H1 (cell line): ENCODE data around the gene BRMS1L.

Experiments used
- ATF2 ChIP-seq: IDR thresholded peaks from 2 replicates; pipeline ENCODE4 v1.6.1; 2012; ENCODE audit warnings: low read length, inconsistent platforms
- ATF3 ChIP-seq: IDR thresholded peaks from 2 replicates; pipeline ENCODE4 v1.6.1; 2011; ENCODE audit warnings: low read depth, mild to moderate bottlenecking, low read length; ENCODE audit not compliant: insufficient read depth
- CTCF ChIP-seq, 3 experiments: IDR thresholded peaks; 1 replicate in 2 of 3; 2 replicates in 1 of 3; pipeline versions ENCODE4 v1.5.1 to v1.6.1; 2011; ENCODE audit warnings: low read length in 3 of 3, mild to moderate bottlenecking in 3 of 3, inconsistent platforms in 2 of 3, low read depth in 1 of 3, moderate library complexity in 1 of 3; ENCODE audit not compliant: insufficient read depth in 1 of 3; ENCODE audit errors: control extremely low read depth in 1 of 3
- EP300 ChIP-seq, 2 experiments: IDR thresholded peaks; 1 replicate in 1 of 2; 2 replicates in 1 of 2; pipeline ENCODE4 v1.6.1; 2011 to 2012; ENCODE audit warnings: low read depth in 2 of 2, low read length in 2 of 2, mild to moderate bottlenecking in 2 of 2, borderline replicate concordance in 1 of 2, inconsistent platforms in 1 of 2, moderate library complexity in 1 of 2
- EZH2 ChIP-seq: fragments of 200-600 bp; sonication (generic); IDR thresholded peaks from 2 replicates; pipeline ENCODE4 v1.7.1; 2012; ENCODE audit warnings: low read depth, mild to moderate bottlenecking, moderate library complexity, low read length, inconsistent platforms; ENCODE audit not compliant: severe bottlenecking
- FOSL1 ChIP-seq: IDR thresholded peaks from 2 replicates; pipeline ENCODE4 v1.6.1; 2011; ENCODE audit warnings: mild to moderate bottlenecking, low read depth, low read length, moderate library complexity; ENCODE audit not compliant: insufficient read depth
- GABPA ChIP-seq: IDR thresholded peaks from 2 replicates; pipeline ENCODE4 v1.6.1; 2011; ENCODE audit warnings: mild to moderate bottlenecking, low read length, moderate library complexity, borderline replicate concordance; ENCODE audit not compliant: insufficient read depth
- GTF2F1 ChIP-seq: IDR thresholded peaks from 2 replicates; pipeline ENCODE4 v1.6.1; 2012; ENCODE audit warnings: low read depth, low read length, improper control_type of control experiment, borderline replicate concordance
- MAFK ChIP-seq: IDR thresholded peaks from 2 replicates; pipeline ENCODE4 v1.6.1; 2012; ENCODE audit warnings: low read depth, mild to moderate bottlenecking, improper control_type of control experiment, low read length
- MAX ChIP-seq: IDR thresholded peaks from 2 replicates; pipeline ENCODE4 v1.6.1; 2012; ENCODE audit warnings: inconsistent platforms
- RAD21 ChIP-seq, 2 experiments: IDR thresholded peaks in 1 of 2; conservative IDR thresholded peaks in 1 of 2; 2 replicates each; pipeline ENCODE4 v1.6.1; 2011; ENCODE audit warnings: low read depth in 2 of 2, low read length in 2 of 2, improper control_type of control experiment in 1 of 2, inconsistent platforms in 1 of 2, mild to moderate bottlenecking in 1 of 2, moderate library complexity in 1 of 2
- RBBP5 ChIP-seq: IDR thresholded peaks from 2 replicates; pipeline ENCODE4 v1.7.1; 2012; ENCODE audit warnings: low read depth, mild to moderate bottlenecking, inconsistent platforms, low read length, moderate library complexity, borderline replicate concordance
- SP4 ChIP-seq: IDR thresholded peaks from 2 replicates; pipeline ENCODE4 v1.6.1; 2012; ENCODE audit warnings: low read length, inconsistent platforms
- TF ChIP-seq, protein P1 (sequence below): IDR thresholded peaks from 2 replicates; pipeline ENCODE4 v1.6.1; 2012; ENCODE audit warnings: inconsistent platforms

- TF ChIP-seq FOSL1 = no peak
- TF ChIP-seq MAFK = no peak
- no peak for TF ChIP-seq RBBP5
- TF ChIP-seq EP300 (IDR thresholded peaks at IDR 0.05; ENCODE audit: borderline replicate concordance in 1 of 2, low read depth in 2 of 2, low read length in 2 of 2) = no peak
- no peak for TF ChIP-seq SP4
- TF ChIP-seq ATF2 = no peak
- no peak for TF ChIP-seq EZH2
- no peak for TF ChIP-seq GABPA
- no peak for TF ChIP-seq GTF2F1
- TF ChIP-seq CTCF (IDR thresholded peaks at IDR 0.05; ENCODE audit: control extremely low read depth in 1 of 3, insufficient read depth in 1 of 3, low read depth in 1 of 3, low read length in 3 of 3) = no peak
- TF ChIP-seq, protein P1, sequence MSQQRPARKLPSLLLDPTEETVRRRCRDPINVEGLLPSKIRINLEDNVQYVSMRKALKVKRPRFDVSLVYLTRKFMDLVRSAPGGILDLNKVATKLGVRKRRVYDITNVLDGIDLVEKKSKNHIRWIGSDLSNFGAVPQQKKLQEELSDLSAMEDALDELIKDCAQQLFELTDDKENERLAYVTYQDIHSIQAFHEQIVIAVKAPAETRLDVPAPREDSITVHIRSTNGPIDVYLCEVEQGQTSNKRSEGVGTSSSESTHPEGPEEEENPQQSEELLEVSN = no peak
- no peak for TF ChIP-seq ATF3
- TF ChIP-seq MAX = no peak
- no peak for TF ChIP-seq RAD21 (IDR thresholded peaks at IDR 0.05 in 1 of 2, conservative IDR thresholded peaks at IDR 0.05 in 1 of 2; ENCODE audit: low read depth in 2 of 2, low read length in 2 of 2)
Observed at GRCh38 chr14:35806006-35806907, 19.9 kb upstream of the BRMS1L start.
